K562 (cell line): ENCODE data around the gene ASB14. TPM values are rescaled to one million over a fixed set of nuclear protein-coding genes. Genes with fewer than 3 reads are reported as not detected.

ENCODE experiments used
- BCL6 ChIP-seq: fragments of 250-450 bp; sonication (Bioruptor Pico); IDR thresholded peaks from 2 replicates; pipeline ENCODE4 v1.4.0; 2020
- CBFA2T3 ChIP-seq: fragments of 450-650 bp; IDR thresholded peaks from 2 replicates; pipeline ENCODE4 v1.6.1; 2017
- CBX5 ChIP-seq: IDR thresholded peaks from 2 replicates; pipeline ENCODE4 v1.6.1; 2014; ENCODE audit warnings: low read depth, borderline replicate concordance
- CCAR2 ChIP-seq: fragments of 200-400 bp; formaldehyde crosslinking; IDR thresholded peaks from 2 replicates; pipeline ENCODE4 v1.6.1; 2017; ENCODE audit warnings: mild to moderate bottlenecking, low read depth, low read length
- CHD1 ChIP-seq: fragments of 200-600 bp; sonication (generic); IDR thresholded peaks from one replicate; pipeline ENCODE4 v1.6.1; 2012; ENCODE audit warnings: mild to moderate bottlenecking, moderate library complexity, low read length, inconsistent platforms
- CTBP1 ChIP-seq: fragments of 450-650 bp; IDR thresholded peaks from 2 replicates; pipeline ENCODE4 v1.6.1; 2016; ENCODE audit warnings: borderline replicate concordance
- FOXA1 ChIP-seq: fragments of 450-650 bp; IDR thresholded peaks from 2 replicates; pipeline ENCODE4 v1.6.1; 2016; ENCODE audit warnings: mild to moderate bottlenecking, borderline replicate concordance
- HDAC3 ChIP-seq: fragments of 450-650 bp; IDR thresholded peaks from 2 replicates; pipeline ENCODE4 v1.6.1; 2018; ENCODE audit warnings: borderline replicate concordance, mild to moderate bottlenecking, moderate library complexity; ENCODE audit not compliant: partially characterized antibody
- NFIX ChIP-seq: fragments of 250-450 bp; sonication (Bioruptor Pico); IDR thresholded peaks from 2 replicates; pipeline ENCODE4 v1.4.0; 2020; ENCODE audit warnings: low read depth, mild to moderate bottlenecking, moderate library complexity
- NR2C2 ChIP-seq, 2 experiments: fragments of 200-800 bp in 1 of 2; sonication (Bioruptor generic) in 1 of 2; sonication (generic) in 1 of 2; formaldehyde crosslinking in 1 of 2; IDR thresholded peaks; 2 replicates each; pipeline versions ENCODE4 v1.6.1 to v1.8.0; 2016 to 2022; ENCODE audit warnings: mild to moderate bottlenecking in 1 of 2, missing compliant biosample characterization in 1 of 2, missing genetic modification characterization in 1 of 2, missing genetic modification reagents in 1 of 2
- POLR2B ChIP-seq: fragments of 450-650 bp; IDR thresholded peaks from 2 replicates; pipeline ENCODE4 v1.6.1; 2018; ENCODE audit warnings: low read depth; ENCODE audit not compliant: partially characterized antibody
- POLR3G ChIP-seq: IDR thresholded peaks from 2 replicates; pipeline ENCODE4 v1.6.1; 2011; ENCODE audit not compliant: insufficient read length, insufficient replicate concordance; ENCODE audit errors: extremely low read depth
- PRMT5 ChIP-seq: sonication (generic); formaldehyde crosslinking; IDR thresholded peaks from 2 replicates; pipeline ENCODE4 v1.5.0; 2020; ENCODE audit warnings: missing genetic modification reagents
- PTRF ChIP-seq: fragments of 450-650 bp; IDR thresholded peaks from 2 replicates; pipeline ENCODE4 v1.6.1; 2016; ENCODE audit warnings: mild to moderate bottlenecking, missing genetic modification characterization, missing compliant biosample characterization
- RBM39 ChIP-seq: fragments of 200-400 bp; formaldehyde crosslinking; optimal IDR thresholded peaks from 2 replicates; pipeline ENCODE3; 2018; ENCODE audit warnings: low read depth, low read length
- RCOR1 ChIP-seq, 2 experiments: IDR thresholded peaks; 2 replicates each; pipeline ENCODE4 v1.6.1; 2012; ENCODE audit warnings: low read depth in 2 of 2, low read length in 2 of 2, borderline replicate concordance in 1 of 2, improper control_type of control experiment in 1 of 2
- RNF2 ChIP-seq: sonication (generic); IDR thresholded peaks from 2 replicates; pipeline ENCODE4 v1.6.1; 2016
- TCF7 ChIP-seq: sonication (generic); IDR thresholded peaks from 2 replicates; pipeline ENCODE4 v1.6.1; 2016; ENCODE audit warnings: antibody characterized with exemption, borderline replicate concordance
- YY1 ChIP-seq, 3 experiments: IDR thresholded peaks; 2 replicates each; pipeline ENCODE4 v1.6.1; 2011; ENCODE audit warnings: low read length in 2 of 3, mild to moderate bottlenecking in 2 of 3, moderate library complexity in 2 of 3, borderline replicate concordance in 1 of 3, control low read depth in 1 of 3, low read depth in 1 of 3; ENCODE audit not compliant: insufficient read depth in 3 of 3, insufficient replicate concordance in 2 of 3, control insufficient read depth in 1 of 3, insufficient read length in 1 of 3; ENCODE audit errors: extremely low read depth in 1 of 3
- ZNF175 ChIP-seq: fragments of 200-800 bp; sonication (Bioruptor generic); IDR thresholded peaks from 2 replicates; pipeline ENCODE4 v1.6.1; 2016; ENCODE audit warnings: low read depth, mild to moderate bottlenecking, missing genetic modification characterization, missing compliant biosample characterization
- ZNF347 ChIP-seq: fragments of 450-650 bp; formaldehyde crosslinking; IDR thresholded peaks from 2 replicates; pipeline ENCODE4 v1.4.0; 2020; ENCODE audit warnings: low read depth, mild to moderate bottlenecking, moderate library complexity
- ZNF644 ChIP-seq: fragments of 200-800 bp; sonication (Bioruptor generic); IDR thresholded peaks from 2 replicates; pipeline ENCODE4 v1.6.1; 2016; ENCODE audit warnings: low read depth, missing genetic modification characterization, missing compliant biosample characterization
- polyA plus RNA-seq, 8 experiments: library from polyadenylated mRNA; depleted of rRNA in 4 of 8; stranded (reverse) in 5 of 8; unstranded in 3 of 8; fragments of >200 nt; fragmentation: Nextera tagmentation in 2 of 8; fragmentation: Illumina TruSeq in 1 of 8; extraction: Ambion mirVana in 2 of 8; extraction: Trizol in 1 of 8; gene quantifications; 2 replicates each; pipeline versions ENCODE4 v1.2.1 to v1.2.3, GENCODE V29; 2011 to 2014; ENCODE audit warnings: inconsistent platforms in 1 of 8, missing spikeins in 1 of 8
- total RNA-seq, 7 experiments: library from RNA; depleted of rRNA in 6 of 7; stranded (reverse); fragments of >200 nt in 6 of 7; fragmentation: Illumina TruSeq in 2 of 7; extraction: Trizol in 2 of 7; gene quantifications; 2 replicates each; pipeline versions ENCODE4 v1.2.1 to v1.2.3, GENCODE V29; 2011 to 2021; ENCODE audit warnings: low replicate concordance in 1 of 7
- TF ChIP-seq, protein P1 (sequence below), 2 experiments: fragments of 150-350 bp in 1 of 2; IDR thresholded peaks; 2 replicates each; pipeline ENCODE4 v1.6.1; 2012 to 2016; ENCODE audit warnings: low read depth in 2 of 2, low read length in 2 of 2, mild to moderate bottlenecking in 1 of 2, moderate library complexity in 1 of 2
- TF ChIP-seq, protein P2 (sequence below): fragments of 250-450 bp; sonication (Bioruptor Pico); IDR thresholded peaks from 2 replicates; pipeline ENCODE4 v1.5.0; 2020; ENCODE audit warnings: mild to moderate bottlenecking, borderline replicate concordance

Gene ASB14
- total and polyA plus RNA-seq, 9 of the 15 experiments (the other 6 are each of a cell fraction or from before 2014, with no cell fraction given), result 0.01 to 0.07 TPM; not detected in 7

DNA sequence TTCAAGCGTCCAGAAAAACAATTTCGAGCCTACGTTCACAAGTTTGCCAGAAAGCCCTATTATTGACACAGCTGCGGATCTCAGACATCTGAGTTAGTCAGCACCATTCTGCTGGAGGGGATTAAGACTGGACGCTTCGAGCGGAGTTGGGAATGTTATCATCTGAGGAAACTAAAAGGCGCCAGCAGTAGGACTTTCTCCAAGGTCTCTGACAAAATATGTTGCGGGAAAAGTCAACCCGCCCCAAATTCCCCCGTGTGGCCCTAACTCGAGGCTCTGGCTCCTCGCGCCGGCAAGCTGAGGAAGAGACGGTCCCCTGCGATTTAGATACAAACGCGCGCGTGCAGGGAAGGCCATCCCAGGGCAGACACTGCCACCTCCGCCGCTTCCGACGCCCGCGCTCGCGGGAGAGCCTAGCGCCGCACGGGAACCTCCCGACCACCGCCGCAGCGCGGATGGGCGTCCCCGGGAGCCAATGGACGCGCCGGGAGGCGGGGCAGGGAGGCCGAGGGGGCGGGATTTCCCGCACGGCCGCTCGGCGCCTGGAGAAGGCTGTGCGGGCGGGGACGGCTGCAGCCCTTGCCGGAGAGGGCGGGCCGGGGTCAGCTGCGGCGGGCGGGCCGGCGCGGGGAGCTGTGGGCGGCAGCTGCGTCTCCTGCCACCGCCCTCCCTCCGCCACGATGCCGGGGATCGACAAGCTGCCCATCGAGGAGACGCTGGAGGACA, 65.1 kb downstream of the ASB14 start, which contains the start of gene APPL1 (continued):
- no peak for TF ChIP-seq CBX5
- no peak for TF ChIP-seq PRMT5 (CRISPR knock-in tag)
- no peak for TF ChIP-seq YY1 (IDR thresholded peaks at IDR 0.05; ENCODE audit: borderline replicate concordance in 1 of 3, control insufficient read depth in 1 of 3, extremely low read depth in 1 of 3, insufficient read depth in 3 of 3, insufficient read length in 1 of 3, insufficient replicate concordance in 2 of 3, low read depth in 1 of 3, low read length in 2 of 3)
- no peak for TF ChIP-seq CHD1
- TF ChIP-seq BCL6 (CRISPR knock-in tag), result no peak
- TF ChIP-seq CTBP1, result peak; percentile 83
- TF ChIP-seq ZNF644 (tag), result no peak
- TF ChIP-seq RCOR1 (IDR thresholded peaks at IDR 0.05; ENCODE audit: borderline replicate concordance in 1 of 2, low read depth in 2 of 2, low read length in 2 of 2), result no peak
- no peak for TF ChIP-seq ZNF175 (CRISPR knock-in tag)
- TF ChIP-seq HDAC3, result no peak
- TF ChIP-seq NFIX (CRISPR knock-in tag), result no peak
- TF ChIP-seq, protein P1, sequence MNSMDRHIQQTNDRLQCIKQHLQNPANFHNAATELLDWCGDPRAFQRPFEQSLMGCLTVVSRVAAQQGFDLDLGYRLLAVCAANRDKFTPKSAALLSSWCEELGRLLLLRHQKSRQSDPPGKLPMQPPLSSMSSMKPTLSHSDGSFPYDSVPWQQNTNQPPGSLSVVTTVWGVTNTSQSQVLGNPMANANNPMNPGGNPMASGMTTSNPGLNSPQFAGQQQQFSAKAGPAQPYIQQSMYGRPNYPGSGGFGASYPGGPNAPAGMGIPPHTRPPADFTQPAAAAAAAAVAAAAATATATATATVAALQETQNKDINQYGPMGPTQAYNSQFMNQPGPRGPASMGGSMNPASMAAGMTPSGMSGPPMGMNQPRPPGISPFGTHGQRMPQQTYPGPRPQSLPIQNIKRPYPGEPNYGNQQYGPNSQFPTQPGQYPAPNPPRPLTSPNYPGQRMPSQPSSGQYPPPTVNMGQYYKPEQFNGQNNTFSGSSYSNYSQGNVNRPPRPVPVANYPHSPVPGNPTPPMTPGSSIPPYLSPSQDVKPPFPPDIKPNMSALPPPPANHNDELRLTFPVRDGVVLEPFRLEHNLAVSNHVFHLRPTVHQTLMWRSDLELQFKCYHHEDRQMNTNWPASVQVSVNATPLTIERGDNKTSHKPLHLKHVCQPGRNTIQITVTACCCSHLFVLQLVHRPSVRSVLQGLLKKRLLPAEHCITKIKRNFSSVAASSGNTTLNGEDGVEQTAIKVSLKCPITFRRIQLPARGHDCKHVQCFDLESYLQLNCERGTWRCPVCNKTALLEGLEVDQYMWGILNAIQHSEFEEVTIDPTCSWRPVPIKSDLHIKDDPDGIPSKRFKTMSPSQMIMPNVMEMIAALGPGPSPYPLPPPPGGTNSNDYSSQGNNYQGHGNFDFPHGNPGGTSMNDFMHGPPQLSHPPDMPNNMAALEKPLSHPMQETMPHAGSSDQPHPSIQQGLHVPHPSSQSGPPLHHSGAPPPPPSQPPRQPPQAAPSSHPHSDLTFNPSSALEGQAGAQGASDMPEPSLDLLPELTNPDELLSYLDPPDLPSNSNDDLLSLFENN (IDR thresholded peaks at IDR 0.05; ENCODE audit: low read depth in 2 of 2, low read length in 2 of 2), result no peak
- TF ChIP-seq NR2C2 (CRISPR knock-in tag; IDR thresholded peaks at IDR 0.05), result no peak
- TF ChIP-seq NR2C2 (tag; IDR thresholded peaks at IDR 0.05), result peak; percentile 66
- no peak for TF ChIP-seq ZNF347 (CRISPR knock-in tag)
- TF ChIP-seq POLR3G, result no peak
- TF ChIP-seq RBM39, result no peak
- TF ChIP-seq CCAR2, result no peak
- TF ChIP-seq POLR2B, result peak; percentile 68
- peak; percentile 46 for TF ChIP-seq RNF2
- TF ChIP-seq TCF7, result no peak
- TF ChIP-seq, protein P2, sequence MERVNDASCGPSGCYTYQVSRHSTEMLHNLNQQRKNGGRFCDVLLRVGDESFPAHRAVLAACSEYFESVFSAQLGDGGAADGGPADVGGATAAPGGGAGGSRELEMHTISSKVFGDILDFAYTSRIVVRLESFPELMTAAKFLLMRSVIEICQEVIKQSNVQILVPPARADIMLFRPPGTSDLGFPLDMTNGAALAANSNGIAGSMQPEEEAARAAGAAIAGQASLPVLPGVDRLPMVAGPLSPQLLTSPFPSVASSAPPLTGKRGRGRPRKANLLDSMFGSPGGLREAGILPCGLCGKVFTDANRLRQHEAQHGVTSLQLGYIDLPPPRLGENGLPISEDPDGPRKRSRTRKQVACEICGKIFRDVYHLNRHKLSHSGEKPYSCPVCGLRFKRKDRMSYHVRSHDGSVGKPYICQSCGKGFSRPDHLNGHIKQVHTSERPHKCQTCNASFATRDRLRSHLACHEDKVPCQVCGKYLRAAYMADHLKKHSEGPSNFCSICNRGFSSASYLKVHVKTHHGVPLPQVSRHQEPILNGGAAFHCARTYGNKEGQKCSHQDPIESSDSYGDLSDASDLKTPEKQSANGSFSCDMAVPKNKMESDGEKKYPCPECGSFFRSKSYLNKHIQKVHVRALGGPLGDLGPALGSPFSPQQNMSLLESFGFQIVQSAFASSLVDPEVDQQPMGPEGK (CRISPR knock-in tag), result no peak
- TF ChIP-seq PTRF (tag), result no peak
- TF ChIP-seq CBFA2T3, result peak; percentile 51
- TF ChIP-seq FOXA1, result no peak
